ENCODE results near the gene LIX1L.

The LIX1L gene

DNA sequence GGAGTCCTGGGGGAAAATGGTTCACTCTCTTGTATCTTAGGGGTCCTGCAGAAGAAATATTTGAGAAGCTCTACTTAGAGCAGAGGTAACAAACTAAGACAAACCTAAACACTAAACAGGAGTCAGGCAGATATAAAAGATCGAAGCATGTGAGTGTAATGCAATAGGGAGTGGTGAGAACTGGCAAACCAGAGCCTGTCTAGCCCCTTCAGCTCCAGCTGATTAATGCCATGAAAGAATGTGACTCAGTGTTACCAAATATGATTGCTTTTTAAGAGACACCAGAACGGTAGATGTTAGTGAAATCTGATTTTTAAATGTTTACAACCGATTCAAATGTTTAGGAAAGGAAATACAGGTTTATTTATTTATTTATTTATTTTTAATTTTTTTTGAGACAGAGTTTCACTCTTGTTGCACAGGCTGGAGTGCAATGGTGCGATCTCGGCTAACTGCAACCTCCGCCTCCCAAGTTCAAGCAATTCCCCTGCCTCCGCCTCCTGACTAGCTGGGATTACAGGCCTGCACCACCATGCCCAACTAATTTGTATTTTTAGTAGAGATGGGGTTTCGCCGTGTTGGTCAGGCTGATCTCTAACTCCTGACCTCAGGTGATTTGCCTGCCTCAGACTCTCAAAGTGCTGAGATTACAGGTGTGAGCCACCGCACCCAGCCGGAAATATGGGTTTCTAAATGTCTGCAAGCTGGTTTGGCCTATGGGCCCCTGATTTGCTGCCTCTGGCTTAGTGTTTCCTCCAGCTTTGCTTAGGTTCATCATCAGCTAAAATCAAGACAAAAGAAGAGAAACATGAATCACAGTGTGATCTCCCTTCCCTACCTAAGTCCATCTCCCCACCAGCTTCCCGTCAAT is 26.4 kb upstream of the LIX1L start:
- no peak for DNase-seq (ENCODE audit: low spot score)
- no peak for TF ChIP-seq CTCF (IDR thresholded peaks at IDR 0.05; ENCODE audit: extremely low read depth, missing control alignments)

DNA sequence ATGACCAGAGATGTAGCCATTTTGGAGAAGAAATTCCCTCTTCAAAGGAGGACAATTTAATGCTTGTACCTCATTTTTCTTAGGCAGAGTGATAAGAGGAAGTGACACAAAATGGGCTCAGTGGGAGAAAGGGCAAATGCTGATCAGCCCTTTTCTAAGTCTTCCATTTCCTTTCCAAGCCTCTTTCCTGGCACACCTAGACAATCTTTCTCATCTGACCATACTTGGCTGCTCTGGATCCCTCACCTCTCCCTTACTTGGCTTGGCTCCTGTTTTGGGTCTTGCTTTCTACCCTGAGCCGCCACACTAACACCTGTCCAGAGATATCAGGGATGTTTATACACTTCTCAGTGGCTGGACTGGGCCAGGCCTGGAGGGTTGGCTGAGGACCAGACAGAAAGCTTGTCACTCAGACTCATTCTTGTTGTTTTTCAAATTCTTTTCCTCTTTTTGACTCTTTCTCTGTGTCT is 25.4 kb upstream of the LIX1L start:
- TF ChIP-seq CTCF (IDR thresholded peaks at IDR 0.05; ENCODE audit: extremely low read depth, missing control alignments) = no peak
- DNase-seq (ENCODE audit: low spot score) = no peak

GRCh38 chr1:145982010-145982723 is 24.4 kb upstream of the LIX1L start:
- TF ChIP-seq CTCF (IDR thresholded peaks at IDR 0.05; ENCODE audit: extremely low read depth, missing control alignments) = no peak
- no peak for DNase-seq (ENCODE audit: low spot score)

DNA sequence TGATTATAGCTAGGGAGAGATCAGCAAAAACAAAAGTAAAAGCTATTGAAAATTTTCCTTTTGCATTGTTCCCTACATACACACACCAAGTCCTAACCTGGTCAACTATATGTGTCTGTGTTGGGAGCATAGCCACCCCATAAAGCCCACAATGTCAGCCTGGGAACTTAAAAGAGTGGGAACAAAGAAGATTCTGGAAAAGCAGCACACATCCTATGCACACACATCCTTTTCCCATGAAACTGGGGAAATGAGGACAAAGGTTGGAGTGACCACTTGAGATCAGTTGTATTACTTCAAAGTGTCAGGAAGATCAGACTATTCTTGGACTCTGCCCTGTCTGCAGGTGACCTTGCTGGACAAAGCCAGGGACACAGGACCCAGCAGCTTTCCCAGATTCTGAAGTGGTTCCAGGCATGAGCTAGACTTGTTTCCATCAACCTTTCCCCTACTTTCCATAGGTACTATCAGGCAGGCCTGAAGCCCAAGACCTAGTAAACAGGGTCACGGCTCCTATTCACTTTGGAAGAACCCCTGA is 22.7 kb upstream of the LIX1L start:
- no peak for DNase-seq (ENCODE audit: low spot score)
- no peak for TF ChIP-seq CTCF (IDR thresholded peaks at IDR 0.05; ENCODE audit: extremely low read depth, missing control alignments)

DNA sequence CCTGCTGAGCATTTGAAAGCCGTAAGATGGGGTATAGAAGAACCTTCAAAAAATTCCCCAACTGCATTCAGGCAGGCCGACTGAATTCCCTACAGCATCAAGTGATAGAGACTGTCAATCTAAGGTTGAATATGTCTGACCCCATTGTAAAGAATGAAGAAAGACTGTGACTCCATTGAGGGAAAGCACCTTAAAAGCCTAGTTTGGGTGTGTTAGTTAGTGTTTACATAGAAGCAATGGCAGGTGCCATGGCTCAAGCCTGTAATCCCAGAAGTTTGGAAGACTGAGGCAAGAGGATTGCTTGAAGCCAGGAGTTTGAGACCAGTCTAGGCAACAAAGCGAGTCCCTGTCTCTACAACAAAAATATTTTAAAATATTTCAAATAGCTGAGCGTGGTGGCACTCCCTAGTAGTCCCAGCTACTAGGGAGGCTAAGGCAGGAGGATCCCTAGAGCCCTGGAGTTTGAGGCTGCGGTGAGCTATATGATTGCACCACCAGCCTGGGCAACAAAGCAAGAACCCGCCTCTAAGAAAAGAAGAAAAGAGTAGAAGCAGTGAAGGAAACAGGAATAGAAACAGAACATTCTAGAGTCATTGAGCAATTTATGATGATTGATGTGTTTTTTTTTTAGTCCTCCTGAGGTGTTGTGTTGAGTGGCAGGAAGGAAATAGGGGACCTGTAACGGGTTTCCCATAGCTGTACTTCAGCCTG is 22.1 kb upstream of the LIX1L start:
- TF ChIP-seq CTCF (IDR thresholded peaks at IDR 0.05; ENCODE audit: extremely low read depth, missing control alignments) = no peak
- DNase-seq (ENCODE audit: low spot score) = no peak

GRCh38 chr1:145978854-145979745 is 21.3 kb upstream of the LIX1L start:
- TF ChIP-seq CTCF (IDR thresholded peaks at IDR 0.05; ENCODE audit: extremely low read depth, missing control alignments) = peak; percentile 10
- peak; percentile 89 for DNase-seq (ENCODE audit: low spot score)

All from GM20000 (cell line).